Left lung (tissue), 10 donors: ENCODE measurements around the gene ARNT2. TPM values are rescaled to one million over a fixed set of nuclear protein-coding genes. Genes with fewer than 3 reads are reported as not detected.

Experiments used
- ATAC-seq: fragments of 200-7000 bp; cut with Tn5 transposase; one replicate; pipeline ENCODE4 v1.9.1; 2020; ENCODE audit warnings: moderate library complexity
- DNase-seq, 4 donors: peaks; one replicate each; pipeline ENCODE4 v3.0.0-alpha.2; 2013 to 2020
- H3K27ac ChIP-seq, 2 donors: fragments of 200-600 bp; sonication (generic) in 1 of 2; one replicate each; pipeline versions ENCODE4 v1.5.0 to v1.8.0; 2020 to 2021
- H3K27me3 ChIP-seq, 2 donors: fragments of 200-600 bp; sonication (generic) in 1 of 2; one replicate each; pipeline versions ENCODE4 v1.5.0 to v1.8.0; 2020 to 2021
- H3K36me3 ChIP-seq, 2 donors: fragments of 200-600 bp; sonication (generic) in 1 of 2; one replicate each; pipeline versions ENCODE4 v1.5.0 to v1.8.0; 2020 to 2021
- H3K4me1 ChIP-seq, 2 donors: fragments of 200-600 bp; one replicate each; pipeline ENCODE4 v1.8.0; 2021
- H3K4me3 ChIP-seq, 2 donors: fragments of 200-600 bp; sonication (generic) in 1 of 2; one replicate each; pipeline versions ENCODE4 v1.5.0 to v1.8.0; 2020 to 2021; ENCODE audit warnings: mild to moderate bottlenecking in 1 of 2
- H3K9me3 ChIP-seq, 2 donors: fragments of 200-600 bp; sonication (generic) in 1 of 2; one replicate each; pipeline versions ENCODE4 v1.5.0 to v1.8.0; 2020 to 2021
- intact Hi-C, 2 donors: fragments of 100-400 bp; cut with DNase I; formaldehyde crosslinking; loops; one replicate each; pipeline versions ENCODE4 v1.11.2 to v1.14.2; 2022
- polyA plus RNA-seq, 6 donors: library from polyadenylated mRNA; unstranded; fragments of 120-200 nt; gene quantifications; one replicate each; pipeline ENCODE4 v1.2.1, GENCODE V29; 2013; ENCODE audit not compliant: insufficient read length in 6 of 6
- total RNA-seq, 2 donors: library from RNA; stranded (reverse); fragmentation: NEBNext Ultra II Directional; extraction: Animal tissue kit (Norgen Biotek cat#: 25700); gene quantifications; one replicate each; pipeline ENCODE4 v1.2.1, GENCODE V29; 2021
- TF ChIP-seq, protein P1 (sequence below), 2 donors: fragments of 200-600 bp; sonication (generic) in 1 of 2; IDR thresholded peaks; one replicate each; pipeline versions ENCODE4 v1.5.0 to v1.8.0; 2021; ENCODE audit warnings: antibody characterized with exemption in 2 of 2
- donor health status: DM: no; HTN: yes; CAD: no.
- donor health status: DM: no; HTN: no; CAD: no.

Gene ARNT2
- total and polyA plus RNA-seq, 8 donors: 9.7 to 50.8 (median 33.7) TPM

DNA sequence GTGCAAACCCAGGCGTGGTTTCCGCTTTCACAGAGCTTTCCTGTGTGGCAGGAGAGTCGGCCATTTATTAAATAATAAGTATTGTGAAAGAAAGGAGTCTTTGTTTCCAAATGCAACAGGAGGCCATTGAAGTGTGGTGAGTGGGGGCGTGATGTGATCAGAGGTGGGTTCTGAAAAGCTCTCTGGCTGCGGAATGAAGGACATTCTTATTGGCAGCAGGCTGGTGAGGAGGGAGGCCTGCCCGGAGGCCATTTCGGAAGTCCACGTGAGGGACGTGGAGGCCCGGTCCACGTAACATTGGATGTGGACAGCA is 11.1 kb downstream of the ARNT2 start:
- Histone ChIP-seq H3K9me3 (no peaks in the 10 kb centered on the region), H3K4me1 (no peaks in the 10 kb centered on the region), H3K36me3 (no peaks in the 10 kb centered on the region), H3K4me3 (no peak overlapping the region), H3K27ac (no peak overlapping the region), H3K27me3 (no peaks in the 10 kb centered on the region)
- DNase-seq (peak in 1 of 4 donors; percentile 23), ATAC-seq (no peak)
- TF ChIP-seq, protein P1, sequence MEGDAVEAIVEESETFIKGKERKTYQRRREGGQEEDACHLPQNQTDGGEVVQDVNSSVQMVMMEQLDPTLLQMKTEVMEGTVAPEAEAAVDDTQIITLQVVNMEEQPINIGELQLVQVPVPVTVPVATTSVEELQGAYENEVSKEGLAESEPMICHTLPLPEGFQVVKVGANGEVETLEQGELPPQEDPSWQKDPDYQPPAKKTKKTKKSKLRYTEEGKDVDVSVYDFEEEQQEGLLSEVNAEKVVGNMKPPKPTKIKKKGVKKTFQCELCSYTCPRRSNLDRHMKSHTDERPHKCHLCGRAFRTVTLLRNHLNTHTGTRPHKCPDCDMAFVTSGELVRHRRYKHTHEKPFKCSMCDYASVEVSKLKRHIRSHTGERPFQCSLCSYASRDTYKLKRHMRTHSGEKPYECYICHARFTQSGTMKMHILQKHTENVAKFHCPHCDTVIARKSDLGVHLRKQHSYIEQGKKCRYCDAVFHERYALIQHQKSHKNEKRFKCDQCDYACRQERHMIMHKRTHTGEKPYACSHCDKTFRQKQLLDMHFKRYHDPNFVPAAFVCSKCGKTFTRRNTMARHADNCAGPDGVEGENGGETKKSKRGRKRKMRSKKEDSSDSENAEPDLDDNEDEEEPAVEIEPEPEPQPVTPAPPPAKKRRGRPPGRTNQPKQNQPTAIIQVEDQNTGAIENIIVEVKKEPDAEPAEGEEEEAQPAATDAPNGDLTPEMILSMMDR (IDR thresholded peaks at IDR 0.05): no peak
- intact Hi-C loops: no loop called here

DNA sequence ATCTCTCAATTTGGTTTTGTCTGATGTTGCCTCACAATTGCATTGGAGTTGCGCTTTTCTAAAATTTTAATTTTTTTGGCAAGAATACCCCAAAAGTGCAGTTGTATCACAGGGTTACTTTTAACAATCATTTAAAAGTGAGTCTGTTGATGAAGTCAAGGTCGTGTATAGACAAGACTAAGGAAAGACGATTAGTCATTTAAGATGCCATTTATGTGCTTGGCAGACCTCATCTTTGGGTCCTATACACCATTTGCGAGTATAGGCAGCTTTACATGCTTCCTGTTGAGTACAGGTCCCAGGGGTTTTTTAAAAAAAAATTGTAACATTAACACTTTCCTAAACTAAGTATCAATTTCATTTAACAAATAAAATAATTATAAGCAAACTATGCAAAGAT is 12.5 kb downstream of the ARNT2 start:
- Histone ChIP-seq H3K9me3 (no peaks in the 10 kb centered on the region), H3K27me3 (no peaks in the 10 kb centered on the region), H3K36me3 (no peaks in the 10 kb centered on the region), H3K27ac (no peak overlapping the region), H3K4me1 (no peaks in the 10 kb centered on the region), H3K4me3 (no peak overlapping the region)
- TF ChIP-seq, protein P1 (IDR thresholded peaks at IDR 0.05): no peak
- intact Hi-C loops: no loop called here
- DNase-seq (no peak), ATAC-seq (no peak)

DNA sequence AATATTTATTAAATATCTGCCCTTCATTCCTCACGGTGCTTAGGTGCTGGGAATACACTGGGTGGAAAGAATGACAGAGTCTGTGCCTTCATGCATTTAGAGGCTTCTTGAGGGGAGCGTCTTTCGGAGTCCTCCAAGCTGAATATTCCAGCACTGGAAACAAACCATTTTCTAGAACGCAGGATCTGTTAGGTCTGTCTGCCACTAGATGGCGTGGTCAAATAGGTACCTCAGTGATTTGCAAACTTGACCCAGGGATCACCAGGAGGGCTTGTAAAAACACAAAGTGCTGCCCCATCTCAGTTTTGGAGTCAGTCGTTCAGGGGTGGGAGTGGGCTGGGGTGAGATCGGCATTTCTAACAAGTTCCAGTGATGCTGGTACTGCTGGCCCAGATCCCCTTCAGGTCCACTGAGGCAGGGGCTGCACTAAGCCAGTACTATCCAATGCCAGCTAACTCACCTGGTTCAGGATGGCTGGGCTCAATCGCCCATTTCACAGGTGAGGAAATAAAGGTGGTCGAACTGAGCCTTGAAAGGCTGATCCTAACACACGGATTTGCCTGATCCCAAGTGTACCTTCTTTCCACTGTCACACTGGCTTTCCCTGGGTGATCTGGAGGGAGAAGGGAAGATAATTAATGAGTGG is 14.8 kb downstream of the ARNT2 start:
- TF ChIP-seq, protein P1 (IDR thresholded peaks at IDR 0.05): peak; percentile 44 to 55

DNA sequence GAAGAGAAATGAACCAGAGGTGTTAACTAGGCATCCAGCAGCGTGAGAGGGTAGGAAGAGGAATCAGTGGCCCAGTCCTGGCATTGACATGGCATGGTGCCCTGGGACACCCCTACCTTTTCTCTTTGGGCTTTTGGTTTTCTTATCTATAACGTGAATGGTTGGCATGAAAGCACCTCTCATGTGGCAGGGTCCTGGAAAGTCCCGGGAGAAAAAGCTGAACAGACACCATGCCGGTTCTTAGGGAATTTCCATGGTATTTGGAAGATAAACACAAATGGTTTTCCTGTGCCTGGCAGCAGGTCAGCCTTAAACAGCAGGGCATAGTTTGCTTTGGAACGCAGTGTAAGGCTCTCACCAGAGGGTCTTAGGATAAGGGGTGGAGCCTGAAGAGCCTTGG is 15.4 kb downstream of the ARNT2 start:
- ATAC-seq (peak; percentile 57), DNase-seq (no peak)
- Histone ChIP-seq H3K27me3 (no peaks in the 10 kb centered on the region), H3K9me3 (no peaks in the 10 kb centered on the region), H3K27ac (no peak overlapping the region), H3K4me3 (no peak overlapping the region), H3K36me3 (no peaks in the 10 kb centered on the region), H3K4me1 (no peaks in the 10 kb centered on the region)
- intact Hi-C loops: no loop called here
- TF ChIP-seq, protein P1 (IDR thresholded peaks at IDR 0.05): no peak

More for the DNA sequence above, 14.8 kb downstream of the ARNT2 start:
- H3K36me3 ChIP-seq: no peaks in the 10 kb centered on the region
- ATAC-seq (peak; percentile 89), DNase-seq (no peak)
- H3K9me3 ChIP-seq: no peaks in the 10 kb centered on the region
- no peak overlapping the region for H3K27ac ChIP-seq
- no peak overlapping the region for H3K4me3 ChIP-seq
- H3K27me3 ChIP-seq: no peaks in the 10 kb centered on the region
- intact Hi-C loops: no loop called here
- H3K4me1 ChIP-seq: no peaks in the 10 kb centered on the region

DNA sequence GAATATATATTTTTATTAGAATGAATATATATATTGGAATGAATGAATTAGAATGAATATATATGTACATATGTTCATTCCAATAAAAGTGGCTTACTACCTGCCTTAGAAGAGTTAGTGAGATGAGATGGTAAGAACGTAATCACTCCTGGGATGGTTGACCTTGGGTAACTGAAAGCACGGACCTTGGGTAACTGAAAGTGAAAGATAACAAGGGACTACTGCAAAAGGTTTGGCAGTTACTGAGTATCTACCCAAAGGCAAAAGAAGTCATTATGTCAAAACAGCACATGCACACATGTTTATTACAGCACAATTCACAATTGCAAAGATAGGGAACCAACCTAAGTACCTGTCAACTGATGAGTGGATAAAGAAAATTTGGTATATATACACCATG is 16.5 kb downstream of the ARNT2 start:
- no peaks in the 10 kb centered on the region for H3K36me3 ChIP-seq
- no peak for DNase-seq
- no peaks in the 10 kb centered on the region for H3K4me1 ChIP-seq
- no peak overlapping the region for H3K27ac ChIP-seq
- H3K9me3 ChIP-seq: no peaks in the 10 kb centered on the region
- TF ChIP-seq, protein P1 (IDR thresholded peaks at IDR 0.05): no peak
- no peaks in the 10 kb centered on the region for H3K27me3 ChIP-seq
- H3K4me3 ChIP-seq: no peak overlapping the region
- intact Hi-C loops: no loop called here
- no peak for ATAC-seq
